Brain microvascular endothelial cell (primary cell): Measurements from ENCODE around the gene NPRL2.

Source experiments
- DNase-seq: peaks from one replicate; pipeline ENCODE4 v3.0.0-alpha.2; 2020
- H3K27ac ChIP-seq: fragments of 250-450 bp; sonication (Bioruptor Pico); 2 replicates; pipeline ENCODE4 v1.5.1; 2020; ENCODE audit warnings: mild to moderate bottlenecking, moderate library complexity
- H3K27me3 ChIP-seq: fragments of 250-450 bp; sonication (Bioruptor Pico); replicated peaks from 2 replicates; pipeline ENCODE4 v1.5.1; 2020; ENCODE audit warnings: mild to moderate bottlenecking
- H3K36me3 ChIP-seq: fragments of 250-450 bp; sonication (Bioruptor Pico); replicated peaks from 2 replicates; pipeline ENCODE4 v1.5.1; 2020; ENCODE audit warnings: mild to moderate bottlenecking
- H3K4me3 ChIP-seq: 2 replicates; pipeline ENCODE4 v1.5.1; 2011; ENCODE audit warnings: low read depth, mild to moderate bottlenecking, control low read depth, low read length, moderate library complexity
- CTCF ChIP-seq: IDR thresholded peaks from 2 replicates; pipeline ENCODE4 v1.5.1; 2011; ENCODE audit warnings: low read depth, mild to moderate bottlenecking, moderate library complexity, low read length, control low read depth, inconsistent platforms; ENCODE audit errors: missing control alignments
- in situ Hi-C: cut with HindIII; loops from 2 replicates; pipeline ENCODE4 v1.10.0; 2017; ENCODE audit warnings: low sequenced_read_pairs, low pct_ligation_motif_present

NPRL2 gene

GRCh38 chr3:50383750-50384149 lies 33.2 kb upstream of the NPRL2 start:
- no peaks in the 10 kb centered on the region for H3K36me3 ChIP-seq
- in situ Hi-C loops = no loop called here
- no peak overlapping the region for H3K27ac ChIP-seq
- no peak overlapping the region for H3K4me3 ChIP-seq
- H3K27me3 ChIP-seq = no peaks in the 10 kb centered on the region
- DNase-seq = no peak
- no peak for TF ChIP-seq CTCF

- in situ Hi-C loops = no loop called here
- Histone ChIP-seq H3K27ac (no peak overlapping the region), H3K27me3 (no peaks in the 10 kb centered on the region), H3K36me3 (no peaks in the 10 kb centered on the region), H3K4me3 (no peak overlapping the region)
- no peak for DNase-seq
- no peak for TF ChIP-seq CTCF
These were observed 32.1 kb upstream of the NPRL2 start for GRCh38 chr3:50382722-50383121.

GRCh38 chr3:50381383-50381782 lies 30.8 kb upstream of the NPRL2 start:
- DNase-seq = no peak
- in situ Hi-C loops = no loop called here
- no peaks in the 10 kb centered on the region for H3K27me3 ChIP-seq
- TF ChIP-seq CTCF = no peak
- H3K36me3 ChIP-seq = no peaks in the 10 kb centered on the region
- H3K4me3 ChIP-seq = no peak overlapping the region
- no peak overlapping the region for H3K27ac ChIP-seq

GRCh38 chr3:50380405-50381085 lies 30.0 kb upstream of the NPRL2 start:
- Histone ChIP-seq H3K27ac (no peak overlapping the region), H3K4me3 (no peak overlapping the region), H3K27me3 (no peaks in the 10 kb centered on the region), H3K36me3 (no peaks in the 10 kb centered on the region)
- no peak for DNase-seq
- no peak for TF ChIP-seq CTCF
- in situ Hi-C loops = no loop called here

DNA sequence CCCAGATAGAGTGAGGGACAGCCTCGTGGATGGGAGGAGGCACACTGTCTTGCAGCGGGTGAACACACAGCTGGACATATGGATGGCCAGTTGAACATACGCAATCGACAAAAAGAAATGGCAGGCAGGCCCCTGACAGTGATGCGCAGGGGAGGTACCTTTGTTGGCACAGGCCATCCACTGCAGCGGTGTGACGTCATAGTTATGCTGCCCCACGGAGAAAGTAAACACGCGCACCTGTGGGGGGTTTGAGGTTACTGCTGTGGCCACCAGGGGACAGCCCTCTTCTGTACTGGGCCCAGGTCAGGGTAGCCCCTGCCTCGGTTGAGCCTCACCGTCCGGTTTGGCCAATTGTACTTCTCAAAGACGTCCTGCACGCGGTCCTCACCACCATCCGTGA lies 28.2 kb upstream of the NPRL2 start:
- no peaks in the 10 kb centered on the region for H3K27me3 ChIP-seq
- H3K4me3 ChIP-seq = no peak overlapping the region
- H3K36me3 ChIP-seq = no peaks in the 10 kb centered on the region
- H3K27ac ChIP-seq = no peak overlapping the region
- no peak for DNase-seq
- TF ChIP-seq CTCF = no peak
- in situ Hi-C loops = no loop called here

- DNase-seq = no peak
- Histone ChIP-seq H3K36me3 (no peaks in the 10 kb centered on the region), H3K4me3 (no peak overlapping the region), H3K27me3 (no peaks in the 10 kb centered on the region), H3K27ac (no peak overlapping the region)
- in situ Hi-C loops = no loop called here
- TF ChIP-seq CTCF = no peak
These were observed 27.4 kb upstream of the NPRL2 start for GRCh38 chr3:50378024-50378423.
